CD4-positive, alpha-beta T cell treated with Interleukin-12 subunit alpha and Interleukin-12 subunit beta, for 1 hour (primary cell): ENCODE data around the gene ASIC1.
"Not testable (repeated sequence)": the region's sequence is repeated elsewhere in the genome, so short reads cannot be mapped to it uniquely, and the experiment has no call there.

Experiments
- DNase-seq: peaks from one replicate; pipeline ENCODE4 v3.0.0-alpha.2; 2020

Gene ASIC1

GRCh38 chr12:50061946-50062686 lies 4.7 kb downstream of the ASIC1 start:
- DNase-seq = no peak

GRCh38 chr12:50062728-50063460 lies 5.5 kb downstream of the ASIC1 start:
- DNase-seq = no peak

- DNase-seq = no peak
Measured at GRCh38 chr12:50065726-50066310, 8.4 kb downstream of the ASIC1 start.

- no peak for DNase-seq
Measured at GRCh38 chr12:50066402-50066801, 9.0 kb downstream of the ASIC1 start.

- DNase-seq = no peak
Measured at GRCh38 chr12:50069069-50069468, 11.7 kb downstream of the ASIC1 start.

GRCh38 chr12:50069539-50069938 lies 12.1 kb downstream of the ASIC1 start:
- DNase-seq = no peak

- peak; percentile 68 for DNase-seq
Measured at GRCh38 chr12:50070314-50071060, 13.1 kb downstream of the ASIC1 start.

- DNase-seq = no peak
Measured at GRCh38 chr12:50072198-50072907, 15.0 kb downstream of the ASIC1 start.

- no peak for DNase-seq
Measured at GRCh38 chr12:50073206-50073605, 15.8 kb downstream of the ASIC1 start.

- no peak for DNase-seq
Measured at GRCh38 chr12:50073712-50074111, 16.3 kb downstream of the ASIC1 start.

GRCh38 chr12:50074936-50075807 lies 17.8 kb downstream of the ASIC1 start:
- DNase-seq = peak; percentile 81

GRCh38 chr12:50075808-50076170 lies 18.4 kb downstream of the ASIC1 start:
- DNase-seq = no peak

GRCh38 chr12:50077099-50077498 lies 19.7 kb downstream of the ASIC1 start:
- no peak for DNase-seq

- DNase-seq = no peak
Measured at GRCh38 chr12:50078281-50078680, 20.9 kb downstream of the ASIC1 start.

GRCh38 chr12:50079771-50080170 lies 22.4 kb downstream of the ASIC1 start:
- no peak for DNase-seq

GRCh38 chr12:50081096-50081808 lies 23.9 kb downstream of the ASIC1 start:
- DNase-seq = no peak

GRCh38 chr12:50082644-50083043 lies 25.2 kb downstream of the ASIC1 start:
- DNase-seq = no peak

GRCh38 chr12:50083301-50083700 lies 25.9 kb downstream of the ASIC1 start:
- no peak for DNase-seq

GRCh38 chr12:50084409-50084774 lies 27.0 kb downstream of the ASIC1 start:
- not testable (repeated sequence) for DNase-seq

GRCh38 chr12:50084775-50085614 lies 27.6 kb downstream of the ASIC1 start, which contains the start of gene SMARCD1:
TSS of gene SMARCD1 (plus strand) at chr12:50085342. CDS start at chr12:50085370, 28 bp downstream.
- DNase-seq = peak; percentile 91
